HepG2 (cell line): ENCODE data around the gene COQ6. TPM values are rescaled to one million over a fixed set of nuclear protein-coding genes. Genes with fewer than 3 reads are reported as not detected.

Source experiments
- AGO1 ChIP-seq: fragments of 200-400 bp; formaldehyde crosslinking; IDR thresholded peaks from 2 replicates; pipeline ENCODE4 v1.6.1; 2017; ENCODE audit warnings: mild to moderate bottlenecking, low read depth, low read length, moderate library complexity; ENCODE audit not compliant: poor library complexity, severe bottlenecking
- CENPX ChIP-seq: sonication (generic); formaldehyde crosslinking; IDR thresholded peaks from 2 replicates; pipeline ENCODE4 v1.9.0; 2021; ENCODE audit warnings: mild to moderate bottlenecking, missing genetic modification reagents, moderate library complexity
- MEF2D ChIP-seq: sonication (generic); formaldehyde crosslinking; IDR thresholded peaks from 2 replicates; pipeline ENCODE4 v1.5.1; 2020; ENCODE audit warnings: mild to moderate bottlenecking, missing genetic modification reagents
- NFYB ChIP-seq: sonication (generic); formaldehyde crosslinking; IDR thresholded peaks from 2 replicates; pipeline ENCODE4 v1.4.0; 2020; ENCODE audit warnings: missing genetic modification reagents
- NRL ChIP-seq: sonication (generic); formaldehyde crosslinking; IDR thresholded peaks from 2 replicates; pipeline ENCODE4 v1.5.0; 2020; ENCODE audit warnings: missing genetic modification reagents, mild to moderate bottlenecking, moderate library complexity, borderline replicate concordance
- PCBP2 ChIP-seq: fragments of 200-400 bp; formaldehyde crosslinking; optimal IDR thresholded peaks from 2 replicates; pipeline ENCODE3; 2018; ENCODE audit warnings: low read length, low read depth; ENCODE audit not compliant: poor library complexity, severe bottlenecking
- PPARG ChIP-seq: conservative IDR thresholded peaks from 2 replicates; pipeline ENCODE4 v1.6.1; 2016; ENCODE audit warnings: missing biosample characterization, missing genetic modification reagents
- RARG ChIP-seq: sonication (generic); formaldehyde crosslinking; IDR thresholded peaks from 2 replicates; pipeline ENCODE4 v1.4.0; 2020; ENCODE audit warnings: low read depth, mild to moderate bottlenecking, missing genetic modification reagents
- SAFB2 ChIP-seq: sonication (generic); formaldehyde crosslinking; IDR thresholded peaks from 2 replicates; pipeline ENCODE4 v1.5.1; 2020; ENCODE audit warnings: missing genetic modification reagents, low read depth, mild to moderate bottlenecking, borderline replicate concordance
- TMF1 ChIP-seq: sonication (generic); formaldehyde crosslinking; IDR thresholded peaks from 2 replicates; pipeline ENCODE4 v1.8.1; 2022; ENCODE audit warnings: low read depth, missing genetic modification reagents
- ZFYVE20 ChIP-seq: sonication (generic); formaldehyde crosslinking; IDR thresholded peaks from 2 replicates; pipeline ENCODE4 v1.8.0; 2023; ENCODE audit warnings: low read depth, mild to moderate bottlenecking, moderate library complexity, missing genetic modification reagents, borderline replicate concordance
- ZNF136 ChIP-seq: sonication (generic); formaldehyde crosslinking; IDR thresholded peaks from 2 replicates; pipeline ENCODE4 v1.8.1; 2022; ENCODE audit warnings: low read depth, mild to moderate bottlenecking, moderate library complexity, missing genetic modification reagents
- ZNF337 ChIP-seq: sonication (generic); formaldehyde crosslinking; IDR thresholded peaks from 2 replicates; pipeline ENCODE4 v1.5.1; 2020; ENCODE audit warnings: missing genetic modification reagents, low read depth, mild to moderate bottlenecking, borderline replicate concordance
- ZNF564 ChIP-seq: sonication (generic); formaldehyde crosslinking; IDR thresholded peaks from 2 replicates; pipeline ENCODE4 v1.8.1; 2023; ENCODE audit warnings: mild to moderate bottlenecking, missing genetic modification reagents
- ZNF747 ChIP-seq: sonication (generic); formaldehyde crosslinking; IDR thresholded peaks from 2 replicates; pipeline ENCODE4 v1.8.1; 2023; ENCODE audit warnings: missing genetic modification reagents, mild to moderate bottlenecking, borderline replicate concordance
- ZNF768 ChIP-seq: sonication (generic); formaldehyde crosslinking; IDR thresholded peaks from 2 replicates; pipeline ENCODE4 v1.4.0; 2020; ENCODE audit warnings: missing genetic modification reagents
- polyA plus RNA-seq, 8 experiments: library from polyadenylated mRNA; depleted of rRNA in 3 of 8; stranded (reverse) in 7 of 8; unstranded in 1 of 8; fragments of >200 nt; fragmentation: Illumina TruSeq in 4 of 8; extraction: Trizol in 4 of 8; gene quantifications; 2 replicates each; pipeline versions ENCODE4 v1.2.1 to v1.2.3, GENCODE V29; 2011 to 2016; ENCODE audit warnings: low read depth in 4 of 8, missing spikeins in 1 of 8, mixed read lengths in 1 of 8; ENCODE audit not compliant: insufficient read depth in 1 of 8
- total RNA-seq, 5 experiments: library from RNA; depleted of rRNA; stranded (reverse); fragments of >200 nt; fragmentation: Illumina TruSeq; extraction: Trizol; gene quantifications; 2 replicates each; pipeline ENCODE4 v1.2.3, GENCODE V29; 2016; ENCODE audit warnings: low read depth in 1 of 5
- TF ChIP-seq, protein P1 (sequence below): sonication (generic); formaldehyde crosslinking; IDR thresholded peaks from 2 replicates; pipeline ENCODE4 v1.4.0; 2020; ENCODE audit warnings: missing genetic modification reagents
- TF ChIP-seq, protein P2 (sequence below): sonication (generic); formaldehyde crosslinking; IDR thresholded peaks from 2 replicates; pipeline ENCODE4 v1.5.0; 2020; ENCODE audit warnings: missing genetic modification reagents
- TF ChIP-seq, protein P3 (sequence below): sonication (generic); formaldehyde crosslinking; IDR thresholded peaks from 2 replicates; pipeline ENCODE4 v1.5.1; 2020; ENCODE audit warnings: mild to moderate bottlenecking, missing genetic modification reagents, moderate library complexity
- TF ChIP-seq, protein P4 (sequence below): sonication (generic); formaldehyde crosslinking; IDR thresholded peaks from 2 replicates; pipeline ENCODE4 v1.9.0; 2022; ENCODE audit warnings: missing genetic modification reagents, mild to moderate bottlenecking, borderline replicate concordance
- TF ChIP-seq, protein P5 (sequence below): sonication (generic); formaldehyde crosslinking; IDR thresholded peaks from 2 replicates; pipeline ENCODE4 v1.4.0; 2020; ENCODE audit warnings: missing genetic modification reagents

Gene COQ6
- total and polyA plus RNA-seq, 2 of the 13 experiments (the other 11 are each of a cell fraction or from before 2014, with no cell fraction given) = 18.9 to 34.7 TPM

DNA sequence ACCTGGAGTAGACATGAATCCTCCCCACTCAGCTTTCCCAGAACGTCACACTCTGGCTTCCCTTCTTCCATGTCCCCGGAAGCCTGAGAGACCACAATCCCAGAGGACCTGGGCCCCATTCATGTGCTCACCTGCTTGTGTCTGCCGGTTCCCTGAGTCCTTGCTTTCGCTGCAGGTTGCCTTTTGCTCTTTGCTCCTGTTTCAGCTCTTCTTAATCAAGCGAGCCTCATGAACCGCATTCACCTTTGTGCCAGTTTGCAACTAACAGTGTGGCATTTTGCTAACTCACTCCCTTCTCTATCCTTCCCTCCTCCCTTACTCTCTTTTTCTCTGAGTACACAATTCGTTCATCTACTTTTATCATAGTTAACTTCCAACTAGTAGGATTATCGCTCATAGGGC, 45.9 kb downstream of the COQ6 start (continued):
- TF ChIP-seq MEF2D (no peak), ZNF136 (CRISPR knock-in tag) (no peak), PCBP2 (no peak), ZNF337 (CRISPR knock-in tag) (no peak), ZNF564 (no peak), ZNF768 (CRISPR knock-in tag) (no peak), NRL (CRISPR knock-in tag) (no peak), AGO1 (no peak), ZNF747 (no peak), ZFYVE20 (no peak), NFYB (CRISPR knock-in tag) (no peak), SAFB2 (CRISPR knock-in tag) (no peak), PPARG (CRISPR knock-in tag) (peak; percentile 97), CENPX (CRISPR knock-in tag) (no peak), TMF1 (CRISPR knock-in tag) (0 out of 2 replicates have a peak, but pooled peaks have one; percentile 1), RARG (CRISPR knock-in tag) (no peak)
- TF ChIP-seq, protein P1, sequence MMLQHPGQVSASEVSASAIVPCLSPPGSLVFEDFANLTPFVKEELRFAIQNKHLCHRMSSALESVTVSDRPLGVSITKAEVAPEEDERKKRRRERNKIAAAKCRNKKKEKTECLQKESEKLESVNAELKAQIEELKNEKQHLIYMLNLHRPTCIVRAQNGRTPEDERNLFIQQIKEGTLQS (CRISPR knock-in tag) = no peak
- TF ChIP-seq, protein P2, sequence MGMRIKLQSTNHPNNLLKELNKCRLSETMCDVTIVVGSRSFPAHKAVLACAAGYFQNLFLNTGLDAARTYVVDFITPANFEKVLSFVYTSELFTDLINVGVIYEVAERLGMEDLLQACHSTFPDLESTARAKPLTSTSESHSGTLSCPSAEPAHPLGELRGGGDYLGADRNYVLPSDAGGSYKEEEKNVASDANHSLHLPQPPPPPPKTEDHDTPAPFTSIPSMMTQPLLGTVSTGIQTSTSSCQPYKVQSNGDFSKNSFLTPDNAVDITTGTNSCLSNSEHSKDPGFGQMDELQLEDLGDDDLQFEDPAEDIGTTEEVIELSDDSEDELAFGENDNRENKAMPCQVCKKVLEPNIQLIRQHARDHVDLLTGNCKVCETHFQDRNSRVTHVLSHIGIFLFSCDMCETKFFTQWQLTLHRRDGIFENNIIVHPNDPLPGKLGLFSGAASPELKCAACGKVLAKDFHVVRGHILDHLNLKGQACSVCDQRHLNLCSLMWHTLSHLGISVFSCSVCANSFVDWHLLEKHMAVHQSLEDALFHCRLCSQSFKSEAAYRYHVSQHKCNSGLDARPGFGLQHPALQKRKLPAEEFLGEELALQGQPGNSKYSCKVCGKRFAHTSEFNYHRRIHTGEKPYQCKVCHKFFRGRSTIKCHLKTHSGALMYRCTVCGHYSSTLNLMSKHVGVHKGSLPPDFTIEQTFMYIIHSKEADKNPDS (CRISPR knock-in tag) = no peak
- TF ChIP-seq, protein P3, sequence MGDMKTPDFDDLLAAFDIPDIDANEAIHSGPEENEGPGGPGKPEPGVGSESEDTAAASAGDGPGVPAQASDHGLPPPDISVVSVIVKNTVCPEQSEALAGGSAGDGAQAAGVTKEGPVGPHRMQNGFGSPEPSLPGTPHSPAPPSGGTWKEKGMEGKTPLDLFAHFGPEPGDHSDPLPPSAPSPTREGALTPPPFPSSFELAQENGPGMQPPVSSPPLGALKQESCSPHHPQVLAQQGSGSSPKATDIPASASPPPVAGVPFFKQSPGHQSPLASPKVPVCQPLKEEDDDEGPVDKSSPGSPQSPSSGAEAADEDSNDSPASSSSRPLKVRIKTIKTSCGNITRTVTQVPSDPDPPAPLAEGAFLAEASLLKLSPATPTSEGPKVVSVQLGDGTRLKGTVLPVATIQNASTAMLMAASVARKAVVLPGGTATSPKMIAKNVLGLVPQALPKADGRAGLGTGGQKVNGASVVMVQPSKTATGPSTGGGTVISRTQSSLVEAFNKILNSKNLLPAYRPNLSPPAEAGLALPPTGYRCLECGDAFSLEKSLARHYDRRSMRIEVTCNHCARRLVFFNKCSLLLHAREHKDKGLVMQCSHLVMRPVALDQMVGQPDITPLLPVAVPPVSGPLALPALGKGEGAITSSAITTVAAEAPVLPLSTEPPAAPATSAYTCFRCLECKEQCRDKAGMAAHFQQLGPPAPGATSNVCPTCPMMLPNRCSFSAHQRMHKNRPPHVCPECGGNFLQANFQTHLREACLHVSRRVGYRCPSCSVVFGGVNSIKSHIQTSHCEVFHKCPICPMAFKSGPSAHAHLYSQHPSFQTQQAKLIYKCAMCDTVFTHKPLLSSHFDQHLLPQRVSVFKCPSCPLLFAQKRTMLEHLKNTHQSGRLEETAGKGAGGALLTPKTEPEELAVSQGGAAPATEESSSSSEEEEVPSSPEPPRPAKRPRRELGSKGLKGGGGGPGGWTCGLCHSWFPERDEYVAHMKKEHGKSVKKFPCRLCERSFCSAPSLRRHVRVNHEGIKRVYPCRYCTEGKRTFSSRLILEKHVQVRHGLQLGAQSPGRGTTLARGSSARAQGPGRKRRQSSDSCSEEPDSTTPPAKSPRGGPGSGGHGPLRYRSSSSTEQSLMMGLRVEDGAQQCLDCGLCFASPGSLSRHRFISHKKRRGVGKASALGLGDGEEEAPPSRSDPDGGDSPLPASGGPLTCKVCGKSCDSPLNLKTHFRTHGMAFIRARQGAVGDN (CRISPR knock-in tag) = peak; percentile 27; the same call in 1 of the 2 replicates
- TF ChIP-seq, protein P4, sequence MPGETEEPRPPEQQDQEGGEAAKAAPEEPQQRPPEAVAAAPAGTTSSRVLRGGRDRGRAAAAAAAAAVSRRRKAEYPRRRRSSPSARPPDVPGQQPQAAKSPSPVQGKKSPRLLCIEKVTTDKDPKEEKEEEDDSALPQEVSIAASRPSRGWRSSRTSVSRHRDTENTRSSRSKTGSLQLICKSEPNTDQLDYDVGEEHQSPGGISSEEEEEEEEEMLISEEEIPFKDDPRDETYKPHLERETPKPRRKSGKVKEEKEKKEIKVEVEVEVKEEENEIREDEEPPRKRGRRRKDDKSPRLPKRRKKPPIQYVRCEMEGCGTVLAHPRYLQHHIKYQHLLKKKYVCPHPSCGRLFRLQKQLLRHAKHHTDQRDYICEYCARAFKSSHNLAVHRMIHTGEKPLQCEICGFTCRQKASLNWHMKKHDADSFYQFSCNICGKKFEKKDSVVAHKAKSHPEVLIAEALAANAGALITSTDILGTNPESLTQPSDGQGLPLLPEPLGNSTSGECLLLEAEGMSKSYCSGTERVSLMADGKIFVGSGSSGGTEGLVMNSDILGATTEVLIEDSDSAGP = no peak
- TF ChIP-seq, protein P5, sequence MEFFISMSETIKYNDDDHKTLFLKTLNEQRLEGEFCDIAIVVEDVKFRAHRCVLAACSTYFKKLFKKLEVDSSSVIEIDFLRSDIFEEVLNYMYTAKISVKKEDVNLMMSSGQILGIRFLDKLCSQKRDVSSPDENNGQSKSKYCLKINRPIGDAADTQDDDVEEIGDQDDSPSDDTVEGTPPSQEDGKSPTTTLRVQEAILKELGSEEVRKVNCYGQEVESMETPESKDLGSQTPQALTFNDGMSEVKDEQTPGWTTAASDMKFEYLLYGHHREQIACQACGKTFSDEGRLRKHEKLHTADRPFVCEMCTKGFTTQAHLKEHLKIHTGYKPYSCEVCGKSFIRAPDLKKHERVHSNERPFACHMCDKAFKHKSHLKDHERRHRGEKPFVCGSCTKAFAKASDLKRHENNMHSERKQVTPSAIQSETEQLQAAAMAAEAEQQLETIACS (CRISPR knock-in tag) = no peak
